Nephron progenitor cell (in vitro differentiated cells): ENCODE data around the gene GPR17.

Experiments
- DNase-seq: peaks from one replicate; pipeline ENCODE4 v3.0.0; 2021
- H3K27ac Mint-ChIP-seq: 2 replicates; pipeline ENCODE4 v1.8.0; 2021; ENCODE audit warnings: mild to moderate bottlenecking, moderate library complexity, mixed read lengths
- H3K27me3 Mint-ChIP-seq: 2 replicates; pipeline ENCODE4 v1.8.0; 2021; ENCODE audit warnings: mild to moderate bottlenecking, low read depth, mixed read lengths; ENCODE audit not compliant: poor library complexity
- H3K36me3 Mint-ChIP-seq: 2 replicates; pipeline ENCODE4 v1.8.0; 2021; ENCODE audit warnings: low read depth, mixed read lengths
- H3K4me1 Mint-ChIP-seq: 2 replicates; pipeline ENCODE4 v1.8.0; 2021; ENCODE audit warnings: mixed read lengths
- H3K4me3 Mint-ChIP-seq: 2 replicates; pipeline ENCODE4 v1.8.0; 2021; ENCODE audit warnings: mild to moderate bottlenecking, moderate library complexity, mixed read lengths
- H3K9me3 Mint-ChIP-seq: 2 replicates; pipeline ENCODE4 v1.8.0; 2021; ENCODE audit warnings: mild to moderate bottlenecking, moderate library complexity, mixed read lengths
- CTCF ChIP-seq: fragments of 200-600 bp; sonication (generic); IDR thresholded peaks from 2 replicates; pipeline ENCODE4 v1.5.0; 2021; ENCODE audit warnings: antibody characterized with exemption

The GPR17 gene

GRCh38 chr2:127630864-127631540, 15.0 kb upstream of the GPR17 start:
- no peaks in the 10 kb centered on the region for H3K4me1 Mint-ChIP-seq
- H3K27ac Mint-ChIP-seq = no peak overlapping the region
- no peaks in the 10 kb centered on the region for H3K27me3 Mint-ChIP-seq
- no peaks in the 10 kb centered on the region for H3K36me3 Mint-ChIP-seq
- no peak for TF ChIP-seq CTCF
- H3K4me3 Mint-ChIP-seq = no peak overlapping the region
- DNase-seq = no peak
- H3K9me3 Mint-ChIP-seq = no peaks in the 10 kb centered on the region

GRCh38 chr2:127631541-127631996, 14.4 kb upstream of the GPR17 start:
- no peak for DNase-seq
- Mint-ChIP-seq H3K9me3 (no peaks in the 10 kb centered on the region), H3K4me1 (no peaks in the 10 kb centered on the region), H3K4me3 (no peak overlapping the region), H3K36me3 (no peaks in the 10 kb centered on the region), H3K27ac (no peak overlapping the region), H3K27me3 (no peaks in the 10 kb centered on the region)
- no peak for TF ChIP-seq CTCF

- no peaks in the 10 kb centered on the region for H3K4me1 Mint-ChIP-seq
- H3K27me3 Mint-ChIP-seq = no peaks in the 10 kb centered on the region
- no peak overlapping the region for H3K4me3 Mint-ChIP-seq
- H3K27ac Mint-ChIP-seq = no peak overlapping the region
- H3K9me3 Mint-ChIP-seq = no peaks in the 10 kb centered on the region
- no peaks in the 10 kb centered on the region for H3K36me3 Mint-ChIP-seq
- no peak for DNase-seq
- TF ChIP-seq CTCF = no peak
Observed at GRCh38 chr2:127631997-127632581, 13.9 kb upstream of the GPR17 start.

- no peaks in the 10 kb centered on the region for H3K9me3 Mint-ChIP-seq
- no peak overlapping the region for H3K27ac Mint-ChIP-seq
- DNase-seq = no peak
- peaks cover 3% of the 10 kb centered on the region for H3K4me1 Mint-ChIP-seq
- H3K4me3 Mint-ChIP-seq = no peak overlapping the region
- TF ChIP-seq CTCF = no peak
- no peaks in the 10 kb centered on the region for H3K36me3 Mint-ChIP-seq
- H3K27me3 Mint-ChIP-seq = no peaks in the 10 kb centered on the region
Observed at GRCh38 chr2:127632592-127633489, 13.1 kb upstream of the GPR17 start.

GRCh38 chr2:127633556-127634065, 12.3 kb upstream of the GPR17 start:
- DNase-seq = no peak
- Mint-ChIP-seq H3K27me3 (no peaks in the 10 kb centered on the region), H3K9me3 (no peaks in the 10 kb centered on the region), H3K4me3 (no peak overlapping the region), H3K36me3 (no peaks in the 10 kb centered on the region), H3K4me1 (peaks cover 8% of the 10 kb centered on the region), H3K27ac (no peak overlapping the region)
- no peak for TF ChIP-seq CTCF
